T-helper 2 cell treated with Interferon-gamma antibody and Interleukin-4, amounts not matched to agents 5 μg/mL and 100 μg/mL, for 36 hours (primary cell): Measurements from ENCODE around the gene LILRA6.

ENCODE experiments used
- DNase-seq: peaks from one replicate; pipeline ENCODE4 v3.0.0; 2021; ENCODE audit warnings: low spot score
- H3K27ac Mint-ChIP-seq: one replicate; pipeline ENCODE4 v1.8.0; 2021; ENCODE audit warnings: mild to moderate bottlenecking, mixed read lengths
- H3K27me3 Mint-ChIP-seq: one replicate; pipeline ENCODE4 v1.8.0; 2021; ENCODE audit warnings: low read depth, mixed read lengths
- H3K36me3 Mint-ChIP-seq: one replicate; pipeline ENCODE4 v1.8.0; 2021; ENCODE audit warnings: low read depth, mixed read lengths
- H3K4me1 Mint-ChIP-seq: one replicate; pipeline ENCODE4 v1.8.0; 2021; ENCODE audit warnings: low read depth, mixed read lengths
- H3K4me3 Mint-ChIP-seq: one replicate; pipeline ENCODE4 v1.8.0; 2022; ENCODE audit warnings: mild to moderate bottlenecking, moderate library complexity, mixed read lengths
- H3K9me3 Mint-ChIP-seq: one replicate; pipeline ENCODE4 v1.8.0; 2021; ENCODE audit warnings: mixed read lengths

The LILRA6 gene

GRCh38 chr19:54186934-54187381, 55.6 kb downstream of the LILRA6 start:
- Mint-ChIP-seq H3K9me3 (no peaks in the 10 kb centered on the region), H3K27me3 (no peaks in the 10 kb centered on the region), H3K4me3 (peak overlapping the region; percentile 92), H3K27ac (peak overlapping the region; percentile 99), H3K36me3 (peaks cover 23% of the 10 kb centered on the region), H3K4me1 (peaks cover 25% of the 10 kb centered on the region)
- no peak for DNase-seq
